ENCODE measurements around the gene NCK2. TPM values are rescaled to one million over a fixed set of nuclear protein-coding genes. Genes with fewer than 3 reads are reported as not detected.

The NCK2 gene
- polyA plus RNA-seq, 1 experiment = 20.5 TPM

DNA sequence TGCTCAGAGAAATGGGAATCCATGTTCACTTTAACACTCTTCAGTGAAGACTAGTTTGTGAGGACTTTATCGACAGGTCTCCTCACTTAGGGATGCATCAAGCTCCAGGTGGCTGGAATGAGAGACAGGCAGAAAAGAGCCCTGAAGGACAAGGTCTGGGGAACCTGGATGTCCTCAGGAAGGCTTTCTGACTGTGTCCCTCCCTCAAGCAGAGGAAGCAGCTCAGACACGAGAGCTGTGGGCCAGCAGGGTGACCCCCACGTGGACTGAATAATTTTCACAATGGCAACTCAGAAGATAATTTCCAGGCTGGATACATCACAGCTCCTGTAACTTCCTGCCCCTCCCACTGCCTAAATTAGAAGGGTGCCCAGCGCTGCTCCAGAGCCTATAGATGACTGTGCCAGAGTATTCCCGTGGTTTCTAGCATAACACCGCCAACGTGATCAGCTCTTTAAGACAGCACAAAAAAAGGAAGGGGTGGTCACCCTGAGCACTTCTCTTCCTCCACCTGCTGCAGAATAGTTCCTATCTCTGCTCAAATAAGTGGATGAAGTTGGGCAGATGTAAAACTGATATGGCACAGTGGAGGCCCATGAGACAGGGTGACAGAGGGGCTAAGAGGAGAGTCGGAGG, 25.7 kb upstream of the NCK2 start:
- TF ChIP-seq, protein P1, sequence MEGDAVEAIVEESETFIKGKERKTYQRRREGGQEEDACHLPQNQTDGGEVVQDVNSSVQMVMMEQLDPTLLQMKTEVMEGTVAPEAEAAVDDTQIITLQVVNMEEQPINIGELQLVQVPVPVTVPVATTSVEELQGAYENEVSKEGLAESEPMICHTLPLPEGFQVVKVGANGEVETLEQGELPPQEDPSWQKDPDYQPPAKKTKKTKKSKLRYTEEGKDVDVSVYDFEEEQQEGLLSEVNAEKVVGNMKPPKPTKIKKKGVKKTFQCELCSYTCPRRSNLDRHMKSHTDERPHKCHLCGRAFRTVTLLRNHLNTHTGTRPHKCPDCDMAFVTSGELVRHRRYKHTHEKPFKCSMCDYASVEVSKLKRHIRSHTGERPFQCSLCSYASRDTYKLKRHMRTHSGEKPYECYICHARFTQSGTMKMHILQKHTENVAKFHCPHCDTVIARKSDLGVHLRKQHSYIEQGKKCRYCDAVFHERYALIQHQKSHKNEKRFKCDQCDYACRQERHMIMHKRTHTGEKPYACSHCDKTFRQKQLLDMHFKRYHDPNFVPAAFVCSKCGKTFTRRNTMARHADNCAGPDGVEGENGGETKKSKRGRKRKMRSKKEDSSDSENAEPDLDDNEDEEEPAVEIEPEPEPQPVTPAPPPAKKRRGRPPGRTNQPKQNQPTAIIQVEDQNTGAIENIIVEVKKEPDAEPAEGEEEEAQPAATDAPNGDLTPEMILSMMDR (IDR thresholded peaks at IDR 0.05; ENCODE audit: low read depth, low read length) = no peak
- POLR2A ChIA-PET = interaction anchor here (0.6 kb wide), 1 partner anchor 349 kb away, joined by 5 read pairs; no protein-coding TSS in a partner anchor

DNA sequence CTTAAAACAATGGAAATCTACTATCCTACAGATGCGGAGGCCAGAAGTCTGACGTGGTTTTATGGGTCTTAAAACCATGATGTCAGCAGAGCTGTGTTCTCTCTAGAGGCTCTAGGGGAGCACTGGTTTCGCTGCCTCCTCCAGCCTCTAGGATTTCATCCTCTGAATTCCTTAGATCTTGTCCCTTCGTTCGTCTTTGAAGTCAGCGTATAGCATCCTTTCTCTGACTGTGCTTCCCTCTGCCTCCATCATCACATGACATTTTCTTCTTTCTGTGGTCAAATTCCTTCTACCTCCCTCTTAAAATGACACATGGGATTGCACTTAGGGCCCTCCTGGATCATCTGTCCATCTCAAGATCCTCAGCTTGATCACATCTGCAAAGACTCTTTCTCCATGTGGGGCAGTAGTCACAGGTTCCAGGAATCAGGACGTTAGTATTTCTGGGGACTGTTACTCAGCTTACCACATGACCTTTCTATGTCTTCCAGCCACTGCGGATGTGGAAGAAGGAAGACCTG, 22.7 kb upstream of the NCK2 start:
- no peak overlapping the region for H3K27ac ChIP-seq (ENCODE audit: low read depth, low read length)
- H3K9me3 ChIP-seq (ENCODE audit: control insufficient read depth, insufficient read depth, low read length) = no peaks in the 10 kb centered on the region
- ChIA-PET CTCF (no interaction called here), POLR2A (no interaction called here)
- H3K4me3 ChIP-seq (ENCODE audit: low read depth, low read length) = no peak overlapping the region
- no peak for DNase-seq (ENCODE audit: low read depth, low spot score)
- H3K27me3 ChIP-seq (ENCODE audit: control insufficient read depth, insufficient read depth, low read length) = peaks cover 9% of the 10 kb centered on the region
- TF ChIP-seq, protein P1 (IDR thresholded peaks at IDR 0.05; ENCODE audit: low read depth, low read length) = no peak

More for the DNA sequence above, 25.7 kb upstream of the NCK2 start:
- Histone ChIP-seq H3K9me3 (ENCODE audit: control insufficient read depth, insufficient read depth, low read length) (no peaks in the 10 kb centered on the region), H3K4me3 (ENCODE audit: low read depth, low read length) (no peak overlapping the region), H3K27ac (ENCODE audit: low read depth, low read length) (no peak overlapping the region), H3K27me3 (ENCODE audit: control insufficient read depth, insufficient read depth, low read length) (peaks cover 9% of the 10 kb centered on the region)
- CTCF ChIA-PET = no interaction called here
- no peak for DNase-seq (ENCODE audit: low read depth, low spot score)

GRCh38 chr2:105722726-105723297, 21.9 kb upstream of the NCK2 start:
- no peak for DNase-seq (ENCODE audit: low read depth, low spot score)
- TF ChIP-seq, protein P1 (IDR thresholded peaks at IDR 0.05; ENCODE audit: low read depth, low read length) = no peak
- H3K27ac ChIP-seq (ENCODE audit: low read depth, low read length) = no peak overlapping the region
- H3K27me3 ChIP-seq (ENCODE audit: control insufficient read depth, insufficient read depth, low read length) = peaks cover 9% of the 10 kb centered on the region
- POLR2A ChIA-PET = no interaction called here
- no peak overlapping the region for H3K4me3 ChIP-seq (ENCODE audit: low read depth, low read length)
- H3K9me3 ChIP-seq (ENCODE audit: control insufficient read depth, insufficient read depth, low read length) = peaks cover 4% of the 10 kb centered on the region
- CTCF ChIA-PET = no interaction called here

GRCh38 chr2:105723431-105723830, 21.3 kb upstream of the NCK2 start:
- Histone ChIP-seq H3K4me3 (ENCODE audit: low read depth, low read length) (no peak overlapping the region), H3K27ac (ENCODE audit: low read depth, low read length) (no peak overlapping the region), H3K27me3 (ENCODE audit: control insufficient read depth, insufficient read depth, low read length) (peaks cover 9% of the 10 kb centered on the region), H3K9me3 (ENCODE audit: control insufficient read depth, insufficient read depth, low read length) (peaks cover 4% of the 10 kb centered on the region)
- CTCF ChIA-PET = no interaction called here
- DNase-seq (ENCODE audit: low read depth, low spot score) = no peak
- POLR2A ChIA-PET = no interaction called here
- TF ChIP-seq, protein P1 (IDR thresholded peaks at IDR 0.05; ENCODE audit: low read depth, low read length) = no peak

DNA sequence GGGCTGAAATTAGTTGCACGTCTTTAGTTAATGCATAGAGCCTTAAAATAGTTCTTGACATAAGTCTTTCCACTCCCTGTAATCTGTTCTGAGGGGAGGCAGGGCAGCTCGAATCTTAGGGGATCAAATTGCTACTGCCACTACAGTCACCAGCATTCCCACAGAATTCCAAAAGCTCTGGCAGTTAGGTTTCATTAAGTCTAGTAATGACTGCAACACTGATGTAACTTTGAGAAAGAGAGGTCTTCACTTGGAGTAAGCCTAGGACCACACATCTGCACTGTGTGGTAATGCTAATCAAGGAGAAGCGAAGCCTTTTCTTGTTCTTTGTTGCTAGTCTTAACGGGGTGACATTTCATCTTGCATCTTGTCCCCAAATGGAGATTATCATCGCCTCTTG, 19.3 kb upstream of the NCK2 start:
- POLR2A ChIA-PET = no interaction called here
- CTCF ChIA-PET = no interaction called here
- Histone ChIP-seq H3K27ac (ENCODE audit: low read depth, low read length) (no peak overlapping the region), H3K9me3 (ENCODE audit: control insufficient read depth, insufficient read depth, low read length) (peaks cover 4% of the 10 kb centered on the region), H3K4me3 (ENCODE audit: low read depth, low read length) (no peak overlapping the region), H3K27me3 (ENCODE audit: control insufficient read depth, insufficient read depth, low read length) (peaks cover 7% of the 10 kb centered on the region)
- TF ChIP-seq, protein P1 (IDR thresholded peaks at IDR 0.05; ENCODE audit: low read depth, low read length) = no peak
- DNase-seq (ENCODE audit: low read depth, low spot score) = no peak
